Measurements from ENCODE around the gene NAV3. TPM values are rescaled to one million over a fixed set of nuclear protein-coding genes. Genes with fewer than 3 reads are reported as not detected.

Gene NAV3
- total and polyA plus RNA-seq, 12 donors: 5.0 to 53.4 (median 25.9) TPM

- intact Hi-C loops (cut with DNase I): no loop called here
- DNase-seq: no peak
- H3K9me3 ChIP-seq (replicated peaks in 1 of 3): no peaks in the 10 kb centered on the region
- H3K27ac ChIP-seq: no peak overlapping the region
- WGBS, 4 donors: 77 to 82% (median 79%) methylated on average over 1 of the region's 1 CpG
- no peaks in the 10 kb centered on the region for H3K4me1 ChIP-seq (replicated peaks in 1 of 2)
- H3K4me3 ChIP-seq: no peak overlapping the region
- no peak for TF ChIP-seq CTCF (IDR thresholded peaks at IDR 0.05)
- no peak for TF ChIP-seq POLR2A (IDR thresholded peaks at IDR 0.05)
- H3K36me3 ChIP-seq (replicated peaks in 1 of 2): no peaks in the 10 kb centered on the region
- H3K27me3 ChIP-seq: no peaks in the 10 kb centered on the region
Observed at GRCh38 chr12:77907936-77908335, 77.2 kb downstream of the NAV3 start.

DNA sequence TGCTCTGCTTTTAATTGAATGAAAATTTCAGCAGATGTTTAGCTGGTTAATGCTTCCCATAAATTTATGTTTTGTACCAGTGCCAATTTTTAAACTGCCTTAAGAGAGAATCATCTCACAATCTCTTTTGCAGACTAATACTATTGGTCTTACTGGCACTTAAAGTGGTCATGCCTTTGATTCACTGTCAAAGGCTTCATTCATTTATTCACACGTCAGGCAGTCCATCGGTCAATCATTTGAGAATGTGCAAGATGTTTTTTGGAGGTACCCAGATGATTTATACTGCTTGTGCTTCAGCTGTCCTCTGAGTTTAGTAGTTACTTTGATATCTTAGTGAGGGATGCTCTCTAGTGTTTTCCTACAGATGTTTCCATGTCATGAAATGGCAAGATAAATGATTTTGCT is 83.4 kb downstream of the NAV3 start:
- TF ChIP-seq POLR2A (IDR thresholded peaks at IDR 0.05) (no peak), CTCF (IDR thresholded peaks at IDR 0.05) (no peak)
- no peak for DNase-seq
- H3K27me3 ChIP-seq: no peaks in the 10 kb centered on the region
- WGBS, 4 donors: 39 to 46% (median 42%) methylated on average over 2 of the region's 2 CpGs
- no peaks in the 10 kb centered on the region for H3K9me3 ChIP-seq (replicated peaks in 1 of 3)
- no peaks in the 10 kb centered on the region for H3K36me3 ChIP-seq (replicated peaks in 1 of 2)
- H3K27ac ChIP-seq: no peak overlapping the region
- H3K4me3 ChIP-seq: no peak overlapping the region
- intact Hi-C loops (cut with DNase I): no loop called here
- no peaks in the 10 kb centered on the region for H3K4me1 ChIP-seq (replicated peaks in 1 of 2)

- Histone ChIP-seq H3K27ac (no peak overlapping the region), H3K4me1 (replicated peaks in 1 of 2) (peaks cover 0 to under 1% of the 10 kb centered on the region in 2 donors), H3K4me3 (no peak overlapping the region), H3K36me3 (replicated peaks in 1 of 2) (no peaks in the 10 kb centered on the region), H3K9me3 (replicated peaks in 1 of 3) (no peaks in the 10 kb centered on the region), H3K27me3 (no peaks in the 10 kb centered on the region)
- intact Hi-C loops (cut with DNase I): no loop called here
- TF ChIP-seq CTCF (IDR thresholded peaks at IDR 0.05) (no peak), POLR2A (IDR thresholded peaks at IDR 0.05) (no peak)
- DNase-seq: no peak
- 37 to 49% (median 45%) methylated on average over 1 of the region's 1 CpG for WGBS, 4 donors
Observed at GRCh38 chr12:77915071-77915600, 84.4 kb downstream of the NAV3 start.

DNA sequence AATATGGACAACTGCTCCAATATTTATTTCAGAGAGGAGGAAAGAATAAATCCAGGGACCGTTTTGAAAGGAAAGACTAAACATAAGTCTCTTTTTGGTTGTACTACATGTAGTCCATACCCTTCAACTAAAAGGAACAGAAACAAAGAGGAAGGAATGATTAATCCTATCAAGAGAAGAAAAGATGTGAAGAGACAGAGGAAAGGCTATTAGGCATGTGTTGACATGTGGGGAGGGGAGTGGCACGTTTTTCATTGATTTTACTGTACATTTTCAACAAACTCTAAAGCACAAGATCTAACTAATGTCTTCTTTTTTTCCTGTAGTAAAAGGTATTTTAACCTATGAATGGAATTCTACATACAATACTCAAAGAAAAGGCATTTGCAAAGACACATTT is 85.6 kb downstream of the NAV3 start:
- no peak for TF ChIP-seq POLR2A (IDR thresholded peaks at IDR 0.05)
- no peak for TF ChIP-seq CTCF (IDR thresholded peaks at IDR 0.05)
- Histone ChIP-seq H3K9me3 (replicated peaks in 1 of 3) (no peaks in the 10 kb centered on the region), H3K27ac (no peak overlapping the region), H3K4me3 (no peak overlapping the region), H3K36me3 (replicated peaks in 1 of 2) (no peaks in the 10 kb centered on the region), H3K4me1 (replicated peaks in 1 of 2) (peaks cover 0 to 8% of the 10 kb centered on the region in 2 donors), H3K27me3 (no peaks in the 10 kb centered on the region)
- intact Hi-C loops (cut with DNase I): no loop called here
- WGBS, 4 donors: 78 to 86% (median 84%) methylated on average over 2 of the region's 2 CpGs
- DNase-seq: no peak
